K562 treated with DMSO at 1 percent for 24 hours (cell line): ENCODE data around the gene NDUFB11. TPM values are rescaled to one million over a fixed set of nuclear protein-coding genes. Genes with fewer than 3 reads are reported as not detected.

ENCODE experiments used
- total RNA-seq: library from RNA; unstranded; fragments of 300-600 nt; gene quantifications from 2 replicates; pipeline ENCODE4 v1.2.3, GENCODE V29; 2022; ENCODE audit warnings: low read depth; ENCODE audit not compliant: insufficient read depth

Gene NDUFB11
- 202 and 211 TPM in 2 replicates for total RNA-seq

DNA sequence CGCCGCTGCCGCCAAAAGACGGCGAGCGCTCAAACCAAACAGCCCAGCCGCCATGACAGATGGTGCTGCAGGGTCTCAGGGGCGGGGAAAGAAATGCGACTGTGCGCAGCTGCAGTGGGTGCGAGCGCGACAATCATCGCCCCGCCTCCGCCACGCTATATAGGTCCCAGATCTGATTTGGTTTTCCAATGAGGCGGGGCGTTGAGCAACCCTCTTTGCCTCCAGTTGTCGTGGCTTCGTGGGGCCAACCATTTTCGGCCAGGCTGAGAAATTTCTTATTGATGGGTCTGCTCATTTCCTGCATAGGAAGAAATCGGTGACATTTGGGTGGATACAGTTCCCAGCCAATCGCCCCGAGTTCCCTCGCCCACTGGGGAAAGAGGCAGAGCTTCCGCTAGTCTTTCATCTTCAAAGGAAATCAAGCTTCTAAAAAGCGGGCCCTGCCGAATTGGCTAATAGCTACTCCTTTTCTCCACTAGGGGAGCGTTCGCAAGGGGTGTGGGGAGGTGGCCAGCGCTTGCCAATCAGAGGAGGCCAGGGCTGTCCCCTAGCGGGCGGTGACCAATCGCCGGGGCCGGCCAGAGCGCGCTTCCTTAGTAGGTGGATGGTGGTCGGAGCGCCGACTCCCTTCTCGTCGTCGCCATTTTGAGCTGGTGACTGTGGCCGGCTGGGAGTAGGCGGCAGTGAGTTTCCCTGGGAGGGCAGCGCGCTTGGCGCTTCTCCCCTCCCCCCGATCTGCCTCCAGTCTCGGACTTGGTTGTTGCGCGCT lies at the start of gene NDUFB11, which contains the start of gene RBM10:
Gene NDUFB11, minus strand, starts transcription at position 77 of the 769 bp plus-strand sequence. Its CDS starts 23 bp downstream, at position 54.
Gene RBM10, plus strand, starts transcription at position 596 of the 769 bp plus-strand sequence. CDS start 2,261 bp downstream, outside the sequence.

DNA sequence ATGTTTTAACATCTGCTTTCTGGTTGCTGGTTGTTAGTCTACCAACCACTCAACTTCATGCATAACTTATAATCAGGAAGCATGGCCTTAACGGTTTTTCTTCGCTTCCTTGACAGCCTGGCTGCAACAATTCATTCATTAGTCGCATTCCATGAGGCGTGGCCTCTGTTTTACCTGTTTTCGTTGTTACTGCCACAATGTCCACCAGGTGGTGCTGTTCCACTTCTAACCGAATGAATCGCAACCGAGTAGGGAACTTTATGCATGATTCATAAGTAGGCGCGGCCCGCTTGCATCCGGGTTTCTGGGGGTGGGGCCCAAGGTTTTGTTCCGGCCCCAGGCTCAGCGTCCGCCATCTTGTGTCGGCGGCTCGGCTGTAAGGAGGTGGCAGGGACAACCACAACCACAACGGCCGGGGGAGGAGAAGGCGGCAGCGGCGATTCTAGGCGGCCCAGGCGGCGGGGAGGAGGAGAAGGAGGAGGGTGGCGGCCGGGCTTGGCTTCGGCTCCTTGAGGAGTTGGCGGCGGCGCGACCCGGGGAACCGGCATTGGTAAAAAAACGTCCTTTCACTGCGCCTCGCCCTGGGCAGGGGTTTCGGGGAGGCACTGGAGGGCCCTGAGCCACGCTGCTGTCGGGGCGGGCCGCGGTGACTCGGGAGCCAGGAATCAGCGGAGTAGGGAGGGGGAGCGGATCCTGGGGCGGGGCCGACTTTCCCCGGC lies 49.1 kb upstream of the NDUFB11 start, which contains the start of gene UBA1:
Gene UBA1, plus strand, starts transcription at position 355 of the 719 bp plus-strand sequence. CDS start 4,974 bp downstream, outside the sequence.

Other genes starting within 250 kb of the NDUFB11 start
- gene JADE3, start 232.3 kb downstream of the NDUFB11 start, total RNA-seq = 4.1 and 4.2 TPM in 2 replicates
- gene RGN, start 66.3 kb downstream of the NDUFB11 start, total RNA-seq = not detected in 2 replicates
- gene RBM10, start 519 bp upstream of the NDUFB11 start, total RNA-seq = 69.2 and 75.5 TPM in 2 replicates
- 270 and 283 TPM in 2 replicates for gene UBA1, start 49.1 kb upstream of the NDUFB11 start, total RNA-seq
- 89.8 and 92.4 TPM in 2 replicates for gene CDK16, start 74.0 kb upstream of the NDUFB11 start, total RNA-seq
- 46.2 and 47.7 TPM in 2 replicates for gene USP11, start 88.3 kb upstream of the NDUFB11 start, total RNA-seq
- gene ZNF157, start 225.9 kb upstream of the NDUFB11 start, total RNA-seq = not detected in 2 replicates